SH-SY5Y (cell line): ENCODE results near the gene FAM174A.

Experiments used
- GATA2 ChIP-seq: IDR thresholded peaks from 2 replicates; pipeline ENCODE4 v1.6.1; 2011; ENCODE audit warnings: mild to moderate bottlenecking, low read depth, low read length
- GATA3 ChIP-seq: IDR thresholded peaks from 2 replicates; pipeline ENCODE4 v1.6.1; 2011; ENCODE audit warnings: low read depth, mild to moderate bottlenecking, low read length, moderate library complexity

FAM174A gene

DNA sequence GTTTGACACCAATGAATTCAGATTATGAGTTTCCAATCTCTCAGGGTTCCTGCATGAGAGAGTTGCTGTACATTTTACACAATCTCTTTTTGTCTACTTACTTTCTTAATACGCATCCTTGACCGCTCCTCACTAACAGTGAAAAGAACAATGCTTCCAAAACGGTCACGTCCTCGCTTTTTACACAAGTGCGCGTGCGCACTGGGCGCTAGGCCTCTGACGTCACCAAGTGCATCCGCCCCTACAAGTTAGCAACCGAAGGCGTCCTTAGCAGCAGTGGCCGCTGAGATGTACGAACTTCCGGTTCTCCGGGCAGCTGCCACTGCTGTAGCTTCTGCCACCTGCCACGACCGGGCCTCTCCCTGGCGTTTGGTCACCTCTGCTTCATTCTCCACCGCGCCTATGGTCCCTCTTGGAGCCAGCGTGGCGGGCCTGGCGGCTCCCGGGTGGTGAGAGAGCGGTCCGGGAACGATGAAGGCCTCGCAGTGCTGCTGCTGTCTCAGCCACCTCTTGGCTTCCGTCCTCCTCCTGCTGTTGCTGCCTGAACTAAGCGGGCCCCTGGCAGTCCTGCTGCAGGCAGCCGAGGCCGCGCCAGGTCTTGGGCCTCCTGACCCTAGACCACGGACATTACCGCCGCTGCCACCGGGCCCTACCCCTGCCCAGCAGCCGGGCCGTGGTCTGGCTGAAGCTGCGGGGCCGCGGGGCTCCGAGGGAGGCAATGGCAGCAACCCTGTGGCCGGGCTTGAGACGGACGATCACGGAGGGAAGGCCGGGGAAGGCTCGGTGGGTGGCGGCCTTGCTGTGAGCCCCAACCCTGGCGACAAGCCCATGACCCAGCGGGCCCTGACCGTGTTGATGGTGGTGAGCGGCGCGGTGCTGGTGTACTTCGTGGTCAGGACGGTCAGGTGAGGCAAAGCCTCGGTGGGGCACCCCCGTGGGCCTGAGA is at the start of gene FAM174A:
FAM174A (plus strand) TSS at position 315 of the 946 bp plus-strand sequence; CDS start at position 472, 157 bp downstream.
- no peak for TF ChIP-seq GATA3
- no peak for TF ChIP-seq GATA2

DNA sequence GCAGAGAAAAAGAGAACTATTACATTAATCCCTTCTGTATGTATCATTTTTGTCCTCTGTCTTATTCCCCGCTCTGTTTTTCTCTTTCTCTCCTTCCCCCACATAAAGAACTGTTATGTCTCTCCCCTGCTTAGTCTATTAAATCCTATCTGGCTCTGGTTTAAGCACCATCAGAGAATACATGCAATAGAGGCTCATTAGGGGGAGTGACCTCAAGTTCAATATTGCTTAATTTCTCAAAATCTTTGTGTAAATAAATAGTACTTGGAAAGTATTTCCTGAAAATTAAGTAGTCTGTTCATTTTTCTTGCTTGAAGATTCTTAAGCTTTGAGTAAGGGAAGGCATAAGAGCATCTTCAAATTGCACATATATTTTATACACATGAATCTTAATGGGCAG is 41.2 kb upstream of the FAM174A start:
- TF ChIP-seq GATA2 (no peak), GATA3 (no peak)

DNA sequence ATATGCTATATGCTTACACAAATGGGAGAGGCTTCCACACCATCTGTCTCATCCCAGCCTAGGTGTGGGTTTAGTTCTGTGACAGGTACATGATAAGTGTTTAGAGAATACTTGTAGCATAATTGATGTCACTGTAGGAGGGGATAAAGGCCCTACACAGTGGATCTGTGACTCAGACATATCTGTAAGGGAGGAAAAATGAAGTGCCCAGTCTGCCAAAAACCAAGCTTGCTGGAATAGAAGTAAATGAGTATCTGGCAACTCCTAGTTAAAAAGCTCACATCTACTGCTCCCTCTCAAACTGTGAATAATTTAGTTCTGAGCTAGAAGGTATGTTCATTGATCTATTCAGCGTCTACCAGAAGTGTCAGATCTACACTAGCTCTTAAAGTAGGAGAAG is 38.9 kb upstream of the FAM174A start:
- no peak for TF ChIP-seq GATA3
- TF ChIP-seq GATA2, result no peak

DNA sequence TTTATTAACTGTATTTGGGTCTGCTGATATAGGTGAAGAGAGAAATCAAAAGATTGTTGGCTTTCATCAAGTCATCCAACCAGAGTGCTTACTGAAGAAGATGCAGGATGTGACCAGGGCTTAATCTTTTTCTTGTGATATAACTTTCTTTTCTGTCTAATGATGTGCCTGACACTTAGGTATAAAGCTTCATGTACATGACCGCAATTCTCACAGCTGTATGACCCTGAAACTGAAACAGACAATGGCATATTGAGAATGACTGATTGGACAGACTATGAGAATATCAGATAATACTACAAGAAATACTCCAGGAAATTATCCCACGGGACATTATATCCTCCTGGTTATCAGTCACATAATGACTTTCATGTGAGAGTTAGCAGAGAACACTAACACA is 32.5 kb upstream of the FAM174A start:
- TF ChIP-seq GATA3, result no peak
- TF ChIP-seq GATA2, result no peak

DNA sequence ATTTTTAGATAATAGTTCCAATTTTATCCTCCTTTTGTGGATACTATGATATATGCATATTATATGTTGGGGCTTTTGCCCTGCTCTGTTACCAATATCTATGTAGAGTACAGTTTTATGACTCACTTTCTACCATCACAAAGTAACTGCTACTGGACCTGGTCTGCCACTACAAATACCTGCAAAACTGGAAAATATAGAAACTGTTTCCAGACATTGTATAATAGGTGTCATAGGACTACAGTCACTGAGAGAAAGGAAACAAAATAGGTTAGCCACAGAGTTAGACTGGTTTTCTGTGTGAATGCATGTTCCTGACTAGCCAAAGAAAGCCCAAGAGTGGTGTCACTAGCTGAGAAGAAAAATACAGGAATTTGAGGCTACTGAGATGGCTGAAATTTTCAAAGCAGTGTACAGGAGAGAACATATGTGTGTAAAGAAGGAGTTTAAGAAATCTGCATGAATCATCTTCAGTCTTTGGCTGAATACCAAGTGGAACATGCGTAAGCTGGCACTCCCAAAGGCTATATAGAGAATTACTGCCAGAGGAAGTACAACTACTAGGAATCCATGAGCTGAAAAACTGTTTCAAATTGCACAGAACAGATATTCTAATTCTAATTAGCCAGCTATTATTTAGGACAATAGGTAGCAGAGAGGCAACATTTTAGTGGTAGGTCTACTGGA is 29.0 kb upstream of the FAM174A start:
- TF ChIP-seq GATA3, result no peak
- TF ChIP-seq GATA2, result no peak

DNA sequence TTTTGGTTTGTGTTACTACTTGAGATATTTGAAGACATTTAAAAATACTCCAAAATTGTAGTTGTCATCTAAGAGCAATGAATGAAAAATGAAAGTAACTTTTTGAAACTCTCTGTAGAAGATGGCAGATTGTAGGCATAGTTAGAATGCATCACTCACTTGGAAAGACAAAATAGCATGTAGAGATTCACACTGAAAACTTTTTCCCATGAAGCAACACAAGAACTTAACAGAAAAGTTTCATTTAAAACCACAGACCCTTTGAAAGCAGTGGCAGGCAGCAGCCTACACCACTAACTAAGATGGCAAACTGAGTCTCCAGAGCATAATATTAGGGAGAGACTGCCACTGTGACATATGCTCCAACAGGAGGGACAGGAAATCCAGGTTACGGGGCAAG is 18.9 kb upstream of the FAM174A start:
- TF ChIP-seq GATA2 (no peak), GATA3 (no peak)

DNA sequence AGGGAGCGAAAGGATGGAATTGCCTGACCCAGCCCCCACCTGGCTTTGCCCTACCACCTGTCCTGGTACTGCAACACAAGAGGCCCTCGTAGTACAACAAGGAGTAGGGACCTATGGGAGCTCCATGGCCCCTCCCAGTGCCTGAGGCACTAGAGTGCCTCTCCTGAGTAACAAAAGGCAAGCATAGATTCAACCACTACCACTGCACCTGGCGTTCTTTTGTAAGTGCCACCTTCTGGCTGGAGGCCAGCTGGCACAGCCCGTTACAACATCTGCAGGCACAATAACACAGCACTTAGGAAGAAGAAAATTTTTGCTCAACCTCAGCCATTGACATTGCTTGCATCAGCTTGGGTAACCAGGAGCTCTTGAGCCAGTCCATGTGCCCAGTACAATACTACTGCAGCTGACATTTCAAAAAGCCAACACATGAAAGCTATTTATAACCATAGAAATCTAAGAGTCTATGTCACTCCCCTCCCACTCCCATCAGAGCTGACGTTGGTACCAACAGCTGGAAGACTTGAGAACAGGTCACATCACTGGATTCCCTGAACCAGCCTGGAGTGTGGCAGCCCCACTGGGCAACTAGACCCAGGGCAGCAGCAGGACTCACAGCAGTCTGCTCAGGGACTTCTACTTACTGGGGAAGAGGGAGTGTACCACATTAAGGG is 17.7 kb upstream of the FAM174A start:
- TF ChIP-seq GATA3 (no peak), GATA2 (no peak)

DNA sequence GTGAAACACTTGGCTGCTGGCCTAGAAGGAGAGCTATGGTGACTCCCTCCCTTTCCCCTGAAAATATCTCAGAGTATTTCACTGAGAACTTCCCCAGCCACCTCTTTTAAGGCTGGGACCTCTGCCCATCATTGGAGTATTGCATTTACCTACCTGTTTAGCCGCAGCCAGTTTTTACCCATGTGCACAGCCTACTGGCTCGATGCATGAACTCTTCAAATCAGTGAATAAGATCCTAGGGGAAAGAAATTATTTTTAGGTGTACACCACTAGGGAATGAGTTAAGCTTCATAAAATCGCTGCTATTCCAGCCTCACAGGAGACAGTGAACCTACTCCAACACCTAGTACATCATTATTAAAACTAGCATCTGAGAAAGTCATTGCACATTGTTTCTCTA is 16.8 kb upstream of the FAM174A start:
- TF ChIP-seq GATA3, result no peak
- TF ChIP-seq GATA2, result no peak

DNA sequence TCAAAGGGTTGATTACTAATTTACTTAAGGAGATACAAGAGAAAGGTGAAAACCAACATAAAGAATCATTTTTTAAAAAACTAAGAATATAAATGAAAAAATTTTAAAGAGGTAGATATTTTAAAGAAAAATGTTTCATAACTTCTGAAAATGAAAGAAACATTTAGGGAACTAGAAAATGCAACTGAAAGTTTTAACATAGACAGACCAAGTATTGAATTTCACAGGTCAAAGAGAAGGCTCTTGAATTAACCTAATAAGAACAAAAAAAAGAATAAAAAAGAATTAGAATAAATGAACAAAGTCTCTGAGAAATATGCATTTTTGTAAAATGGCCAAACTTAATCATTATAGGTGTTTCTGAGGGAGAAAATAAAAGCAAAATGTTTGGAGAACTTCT is 16.1 kb upstream of the FAM174A start:
- TF ChIP-seq GATA2 (no peak), GATA3 (no peak)

DNA sequence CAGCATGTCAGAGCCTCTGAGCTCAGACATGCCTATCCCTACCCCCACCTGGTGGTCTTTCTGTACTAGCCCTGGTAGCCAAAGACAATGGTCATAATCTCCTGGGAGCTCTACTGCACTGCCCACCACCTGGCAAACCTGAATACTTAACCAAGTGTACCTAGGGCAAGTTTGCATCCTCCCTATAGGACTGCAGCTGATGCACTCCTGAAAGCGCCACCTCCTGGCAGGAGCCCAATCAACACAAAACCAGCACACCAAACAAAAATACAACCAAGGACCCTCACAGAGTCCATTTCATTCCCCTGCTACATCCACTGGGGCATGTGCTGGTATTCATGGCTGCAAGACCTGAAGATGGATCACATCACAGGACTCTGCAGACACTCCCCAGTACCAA is 14.8 kb upstream of the FAM174A start:
- TF ChIP-seq GATA3 (no peak), GATA2 (no peak)

DNA sequence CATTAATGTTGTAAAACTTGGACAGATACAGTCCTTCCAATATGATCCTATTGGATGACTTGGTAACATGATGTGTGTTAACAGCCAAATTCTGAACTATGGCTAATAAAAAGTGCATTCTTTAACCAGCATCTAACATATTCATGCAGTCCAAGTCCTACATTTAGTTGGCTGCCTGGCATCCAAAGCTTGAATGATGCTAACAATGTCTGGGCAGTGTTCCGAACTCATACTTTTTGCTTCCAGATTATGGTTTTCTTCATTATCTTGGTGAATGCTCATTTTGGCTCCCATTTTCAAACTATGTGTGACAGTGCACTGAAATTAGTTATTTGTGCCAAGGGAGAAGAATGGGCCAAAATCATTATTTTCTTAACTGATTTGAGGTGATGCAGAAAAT is 2.8 kb downstream of the FAM174A start:
- no peak for TF ChIP-seq GATA3
- TF ChIP-seq GATA2, result no peak

DNA sequence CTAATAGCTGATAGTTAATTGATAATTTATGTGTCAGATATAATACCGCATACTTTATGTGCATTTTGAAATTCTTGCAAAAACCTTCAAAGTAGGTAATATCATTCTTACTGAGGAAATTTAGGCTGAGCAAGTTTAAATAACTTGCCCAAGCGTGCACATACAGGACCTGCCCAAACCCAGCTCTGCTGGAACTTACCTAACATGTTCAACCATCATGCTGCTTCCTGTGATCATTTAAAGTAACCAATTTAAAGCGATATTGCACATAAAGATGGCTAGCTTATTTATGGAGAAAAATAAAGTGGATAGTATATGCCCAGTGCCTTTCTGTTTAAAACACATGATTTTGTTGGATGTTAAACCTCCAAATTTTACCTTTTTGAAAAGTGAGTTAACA is 4.3 kb downstream of the FAM174A start:
- TF ChIP-seq GATA2, result no peak
- no peak for TF ChIP-seq GATA3

DNA sequence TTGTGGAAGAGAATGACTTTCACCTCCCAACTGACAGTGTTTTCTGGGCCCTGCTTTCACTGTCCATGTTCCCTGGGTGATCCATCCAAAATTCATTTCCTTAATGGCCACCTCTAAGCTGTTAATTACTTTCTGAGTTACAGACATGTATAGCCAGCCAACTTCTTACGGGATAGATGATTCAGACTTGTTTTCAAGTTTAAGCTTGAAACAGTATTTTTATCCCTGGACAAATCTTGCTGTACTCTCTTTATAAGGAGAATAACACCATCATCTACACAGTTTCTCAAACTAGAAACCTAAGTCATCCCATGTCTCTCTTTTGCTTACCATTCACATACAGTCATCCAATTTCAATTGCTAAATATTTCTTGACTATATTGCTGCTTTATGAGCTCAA is 6.9 kb downstream of the FAM174A start:
- TF ChIP-seq GATA2 (no peak), GATA3 (no peak)

DNA sequence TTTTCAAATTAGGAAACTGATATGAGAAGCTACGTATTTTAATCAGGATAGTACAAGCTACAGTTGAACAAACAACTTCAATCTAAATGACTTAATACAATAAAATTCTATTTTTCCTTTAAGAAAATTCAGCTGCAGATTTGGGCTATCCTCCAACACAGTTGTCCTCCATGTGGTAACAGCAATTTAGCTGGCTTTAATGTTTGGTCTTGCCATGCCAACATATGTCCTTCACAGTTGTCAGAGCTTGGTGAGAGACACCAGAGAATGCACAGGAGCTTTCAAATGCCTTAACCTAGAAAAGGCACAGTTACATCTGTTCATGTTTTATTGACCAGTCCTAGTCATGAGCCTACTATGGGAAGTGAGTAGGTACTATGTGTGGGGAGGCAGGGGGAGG is 10.8 kb downstream of the FAM174A start:
- TF ChIP-seq GATA3, result no peak
- no peak for TF ChIP-seq GATA2

DNA sequence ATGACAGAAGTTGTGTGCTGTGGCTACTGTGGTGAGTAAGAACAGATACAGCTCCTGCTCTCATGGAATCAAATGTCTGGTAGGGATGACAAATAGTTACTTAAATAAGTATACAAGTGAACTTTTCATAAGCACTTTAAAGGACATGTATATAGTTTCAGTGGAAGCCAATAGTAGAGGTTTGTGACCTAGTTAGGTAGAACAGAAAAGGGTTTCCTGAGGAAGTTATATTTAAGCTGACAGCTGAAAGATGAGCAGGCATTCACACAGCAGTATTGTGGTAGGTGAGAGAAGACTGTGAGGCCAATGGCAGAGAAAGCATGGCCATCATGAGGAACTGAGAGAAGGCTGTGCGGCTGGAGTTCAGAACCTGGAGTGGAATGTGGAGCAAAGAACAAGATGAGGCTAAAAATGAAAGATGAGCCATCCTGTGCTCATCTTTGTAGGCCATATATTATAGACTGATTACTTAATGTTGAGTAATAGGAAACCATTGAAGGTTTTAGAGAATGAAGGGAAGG is 15.4 kb downstream of the FAM174A start:
- TF ChIP-seq GATA2 (no peak), GATA3 (no peak)

DNA sequence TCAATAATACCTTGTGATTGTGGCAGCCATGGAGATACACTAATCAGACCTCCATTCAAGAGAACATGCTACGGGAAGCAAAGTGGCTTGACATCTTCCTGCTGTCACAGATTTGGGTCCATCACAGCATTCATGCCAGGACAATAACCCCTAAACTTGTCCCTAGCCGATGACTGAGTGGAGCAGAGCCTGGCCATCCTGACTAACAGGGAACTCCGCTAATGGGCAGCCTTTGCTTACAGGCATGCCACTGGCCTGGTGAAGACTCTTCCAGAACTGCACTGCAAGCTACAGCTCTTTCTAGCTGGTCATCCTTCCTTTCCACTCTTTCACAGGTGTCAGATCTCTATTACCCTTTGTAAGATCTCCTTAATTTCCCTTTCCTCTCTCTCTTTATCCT is 16.0 kb downstream of the FAM174A start:
- TF ChIP-seq GATA2 (no peak), GATA3 (no peak)

DNA sequence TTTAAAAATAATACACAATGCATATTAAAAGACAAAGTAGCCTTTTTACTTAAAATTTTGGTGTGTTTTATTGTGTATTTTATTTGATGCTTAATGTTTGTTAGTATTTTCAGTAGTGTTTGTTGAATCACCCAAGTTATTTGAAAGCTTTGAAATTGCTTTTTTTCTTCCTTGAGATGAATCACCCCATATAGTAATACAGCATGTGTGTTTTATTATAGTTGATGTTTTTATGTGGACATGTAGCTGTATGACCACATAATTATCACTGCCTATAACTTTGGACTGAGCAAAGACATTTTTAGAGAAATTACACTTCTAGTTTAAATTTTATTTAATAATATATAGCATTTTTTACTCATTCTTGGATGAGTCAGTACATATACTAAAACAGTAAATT is 18.0 kb downstream of the FAM174A start:
- TF ChIP-seq GATA2, result no peak
- no peak for TF ChIP-seq GATA3
